GM08714 (cell line): ENCODE data around the gene CASP10.
A peak's percentile ranks its signal among the peaks of the same experiment; 100 is the strongest.

Source experiments
- H3K4me3 ChIP-seq: fragments of 200-500 bp; sonication (Bioruptor generic); 2 replicates; pipeline ENCODE4 v1.5.1; 2014; ENCODE audit warnings: mild to moderate bottlenecking, low read length, inconsistent platforms
- ZNF274 ChIP-seq: IDR thresholded peaks from 2 replicates; pipeline ENCODE4 v1.6.1; 2012; ENCODE audit warnings: mild to moderate bottlenecking, low read depth, low read length

CASP10 gene

GRCh38 chr2:201246280-201246679 is 63.3 kb downstream of the CASP10 start:
- no peak overlapping the region for H3K4me3 ChIP-seq
- TF ChIP-seq ZNF274 = no peak

GRCh38 chr2:201248288-201248844 is 65.4 kb downstream of the CASP10 start:
- no peak overlapping the region for H3K4me3 ChIP-seq
- no peak for TF ChIP-seq ZNF274

GRCh38 chr2:201249889-201250288 is 66.9 kb downstream of the CASP10 start:
- no peak for TF ChIP-seq ZNF274
- H3K4me3 ChIP-seq = no peak overlapping the region

DNA sequence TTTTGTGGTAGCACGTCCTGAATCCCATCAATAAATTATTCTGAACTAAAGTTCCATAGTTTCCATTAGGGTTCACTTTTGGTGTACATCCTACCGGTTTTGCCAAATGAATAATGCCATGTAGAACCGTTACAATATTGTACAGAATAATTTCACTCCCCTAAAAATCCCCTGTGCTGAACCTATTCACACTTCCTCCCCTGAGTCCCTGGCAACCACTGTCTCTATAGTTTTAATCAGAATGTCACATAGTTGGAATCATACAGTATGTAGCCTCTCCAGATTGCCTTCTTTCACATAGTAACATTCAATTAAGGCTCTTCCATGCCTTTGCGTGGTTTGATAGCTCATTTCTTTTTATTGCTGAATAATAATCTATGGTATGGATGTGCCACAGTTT is 67.8 kb downstream of the CASP10 start:
- no peak for TF ChIP-seq ZNF274
- no peak overlapping the region for H3K4me3 ChIP-seq

- no peak for TF ChIP-seq ZNF274
- H3K4me3 ChIP-seq = no peak overlapping the region
These were observed 71.3 kb downstream of the CASP10 start for GRCh38 chr2:201254081-201254730.

GRCh38 chr2:201255408-201256033 is 72.6 kb downstream of the CASP10 start:
- H3K4me3 ChIP-seq = no peak overlapping the region
- no peak for TF ChIP-seq ZNF274

- no peak overlapping the region for H3K4me3 ChIP-seq
- no peak for TF ChIP-seq ZNF274
These were observed 73.1 kb downstream of the CASP10 start for GRCh38 chr2:201256082-201256481.

DNA sequence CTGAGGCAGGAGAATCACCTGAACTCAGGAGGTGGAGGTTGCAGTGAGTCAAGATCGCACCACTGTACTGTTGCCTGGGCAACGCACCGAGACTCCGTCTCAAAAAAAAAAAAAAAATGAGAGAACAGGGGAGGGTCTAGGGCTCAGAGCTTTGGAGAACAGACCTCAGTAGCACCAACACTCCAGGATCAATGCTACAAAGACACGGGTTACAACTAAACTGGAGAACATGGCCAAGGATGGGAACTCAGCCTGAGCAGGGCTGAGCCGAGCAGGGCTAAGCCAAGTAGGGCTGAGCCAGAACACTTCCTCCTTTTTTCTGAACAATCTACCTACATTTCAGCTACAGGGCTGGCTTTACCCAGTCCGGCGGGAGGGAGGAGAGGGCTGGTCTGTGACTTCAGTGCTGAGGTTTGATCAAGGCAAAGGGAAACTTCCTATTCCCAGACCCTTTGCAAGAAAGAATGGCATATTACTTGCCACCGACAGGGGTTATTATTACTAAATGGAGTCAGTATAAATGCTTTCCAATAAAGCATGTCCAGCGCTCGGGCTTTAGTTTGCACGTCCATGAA is 74.5 kb downstream of the CASP10 start:
- peak overlapping the region; percentile 62 for H3K4me3 ChIP-seq
- no peak for TF ChIP-seq ZNF274

DNA sequence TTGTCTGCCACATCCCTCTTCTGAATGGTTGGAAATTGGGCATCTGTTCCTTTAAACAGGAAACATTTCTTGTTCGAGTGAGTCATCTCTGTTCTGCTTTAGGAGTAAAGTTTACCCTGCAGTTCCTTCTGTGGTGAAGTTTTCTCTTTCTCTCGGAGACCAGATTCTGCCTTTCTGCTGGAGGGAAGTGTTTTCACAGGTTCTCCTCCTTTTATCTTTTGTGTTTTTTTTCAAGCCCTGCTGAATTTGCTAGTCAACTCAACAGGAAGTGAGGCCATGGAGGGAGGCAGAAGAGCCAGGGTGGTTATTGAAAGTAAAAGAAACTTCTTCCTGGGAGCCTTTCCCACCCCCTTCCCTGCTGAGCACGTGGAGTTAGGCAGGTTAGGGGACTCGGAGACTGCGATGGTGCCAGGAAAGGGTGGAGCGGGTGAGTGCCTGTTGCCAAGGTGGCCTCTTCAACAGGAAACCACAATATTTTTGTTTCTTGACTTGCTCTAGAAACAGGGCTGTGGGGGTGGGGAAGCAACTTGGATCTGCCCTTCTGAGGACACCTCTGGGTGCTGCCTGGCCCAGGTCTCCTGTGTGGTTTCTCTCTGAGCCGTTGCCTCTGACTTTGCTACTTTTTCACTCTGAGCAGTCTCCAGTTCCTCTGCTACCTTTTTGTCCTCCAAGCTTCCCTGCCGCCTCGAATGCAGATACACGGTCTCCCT is 75.2 kb downstream of the CASP10 start:
- H3K4me3 ChIP-seq = peak overlapping the region; percentile 62
- no peak for TF ChIP-seq ZNF274

DNA sequence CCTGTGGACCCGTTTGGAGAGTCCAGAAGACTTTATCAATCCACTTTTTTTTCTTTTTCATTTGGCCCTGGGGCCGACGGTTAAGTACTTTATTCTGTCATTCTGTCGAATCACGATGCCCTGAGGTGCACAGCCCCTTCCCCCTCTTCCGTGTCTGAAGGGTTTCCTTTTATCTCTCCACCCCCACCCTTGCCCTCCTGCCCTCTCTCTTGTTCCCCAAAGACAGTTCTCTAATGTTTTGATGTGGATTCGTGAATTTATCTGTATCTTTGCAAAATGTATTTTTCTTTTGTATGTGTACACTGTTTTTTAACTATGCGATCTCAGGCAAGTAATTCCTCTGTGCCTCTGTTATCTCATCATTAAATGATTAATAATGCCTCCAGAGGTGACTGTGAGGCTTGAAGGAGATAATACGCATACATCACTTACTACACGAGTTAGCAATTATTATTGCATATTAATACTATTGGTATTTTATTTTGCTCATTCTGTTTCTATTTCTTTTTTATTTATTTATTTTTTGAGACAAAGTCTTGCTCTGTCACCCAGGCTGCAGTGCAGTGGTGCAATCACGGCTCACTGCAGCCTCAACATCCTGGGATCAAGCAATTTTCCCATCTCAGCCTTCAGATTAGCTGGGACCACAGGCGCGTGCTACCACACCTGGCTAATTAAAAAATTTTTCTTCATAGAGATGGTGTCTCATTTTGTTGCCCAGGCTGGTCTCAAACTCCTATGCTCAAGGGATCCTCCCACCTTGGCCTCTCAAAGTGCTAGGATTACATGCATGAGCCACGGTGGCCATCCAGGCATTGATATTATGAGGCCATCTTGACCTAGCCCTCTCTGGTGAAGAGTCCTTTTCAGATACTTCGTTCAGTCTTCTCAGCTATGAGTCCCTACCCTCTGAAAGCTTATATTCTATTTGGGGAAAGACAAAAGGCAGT is 76.0 kb downstream of the CASP10 start:
- TF ChIP-seq ZNF274 = no peak
- peak overlapping the region; percentile 62 for H3K4me3 ChIP-seq

- no peak for TF ChIP-seq ZNF274
- H3K4me3 ChIP-seq = peak within 1 kb of the TSS; percentile 62
These were observed 77.4 kb downstream of the CASP10 start, which contains the start of gene CASP8 for GRCh38 chr2:201260302-201260800. Gene CASP8, plus strand, starts transcription at chr2:201260536. Its CDS starts 5,951 bp downstream, at chr2:201266487.

DNA sequence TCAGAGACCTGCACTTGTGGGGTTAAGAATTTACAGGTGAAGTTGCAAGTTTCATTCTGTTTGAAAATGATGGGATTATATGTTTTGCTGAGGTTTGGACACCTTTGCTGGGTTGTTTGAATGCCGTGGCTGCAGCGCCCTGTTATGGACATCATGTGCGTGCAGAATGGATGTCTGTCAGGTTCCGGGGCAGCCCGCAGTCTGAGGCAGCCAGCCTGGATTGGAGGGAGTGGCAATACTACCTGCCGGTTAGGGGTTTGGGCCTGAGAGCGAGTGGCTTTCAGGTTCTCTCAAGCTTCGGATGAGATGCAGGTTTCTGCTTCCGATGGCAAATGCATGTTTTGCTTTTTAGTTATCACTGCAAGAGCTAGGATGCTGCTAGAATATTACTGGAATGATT is 78.5 kb downstream of the CASP10 start:
- TF ChIP-seq ZNF274 = no peak
- peak overlapping the region; percentile 16; the same call in 1 of the 2 replicates for H3K4me3 ChIP-seq

GRCh38 chr2:201261906-201262305 is 79.0 kb downstream of the CASP10 start:
- peak overlapping the region; percentile 16; the same call in 1 of the 2 replicates for H3K4me3 ChIP-seq
- TF ChIP-seq ZNF274 = no peak

DNA sequence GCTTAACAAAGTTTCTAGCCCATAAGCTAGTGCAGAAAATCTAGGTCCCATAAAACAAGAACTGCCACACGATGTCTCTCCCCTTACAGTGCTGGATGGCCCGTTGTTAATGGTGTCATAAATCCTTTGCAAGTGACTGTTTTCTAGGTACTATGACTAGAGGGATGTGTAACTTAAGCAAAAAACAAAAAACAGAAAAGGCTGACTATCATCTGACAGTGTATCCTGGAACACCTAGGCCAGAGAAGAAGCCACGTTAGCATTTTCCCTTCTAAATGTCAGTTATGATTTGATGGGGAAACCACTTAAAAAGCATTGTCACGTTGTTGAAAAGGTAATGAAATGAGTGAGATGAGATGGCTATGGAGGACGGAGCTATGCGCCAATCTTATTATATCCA is 79.8 kb downstream of the CASP10 start:
- TF ChIP-seq ZNF274 = no peak
- no peak overlapping the region for H3K4me3 ChIP-seq
